DMS53 treated with DMSO at 0.1 percent for 48 hours (cell line): ENCODE data around the gene PFDN6.

ENCODE experiments used
- DNase-seq: peaks from one replicate; lab custom pipeline; 2025; ENCODE audit not compliant: unreplicated experiment; lab: John Stamatoyannopoulos, UW

The PFDN6 gene

DNA sequence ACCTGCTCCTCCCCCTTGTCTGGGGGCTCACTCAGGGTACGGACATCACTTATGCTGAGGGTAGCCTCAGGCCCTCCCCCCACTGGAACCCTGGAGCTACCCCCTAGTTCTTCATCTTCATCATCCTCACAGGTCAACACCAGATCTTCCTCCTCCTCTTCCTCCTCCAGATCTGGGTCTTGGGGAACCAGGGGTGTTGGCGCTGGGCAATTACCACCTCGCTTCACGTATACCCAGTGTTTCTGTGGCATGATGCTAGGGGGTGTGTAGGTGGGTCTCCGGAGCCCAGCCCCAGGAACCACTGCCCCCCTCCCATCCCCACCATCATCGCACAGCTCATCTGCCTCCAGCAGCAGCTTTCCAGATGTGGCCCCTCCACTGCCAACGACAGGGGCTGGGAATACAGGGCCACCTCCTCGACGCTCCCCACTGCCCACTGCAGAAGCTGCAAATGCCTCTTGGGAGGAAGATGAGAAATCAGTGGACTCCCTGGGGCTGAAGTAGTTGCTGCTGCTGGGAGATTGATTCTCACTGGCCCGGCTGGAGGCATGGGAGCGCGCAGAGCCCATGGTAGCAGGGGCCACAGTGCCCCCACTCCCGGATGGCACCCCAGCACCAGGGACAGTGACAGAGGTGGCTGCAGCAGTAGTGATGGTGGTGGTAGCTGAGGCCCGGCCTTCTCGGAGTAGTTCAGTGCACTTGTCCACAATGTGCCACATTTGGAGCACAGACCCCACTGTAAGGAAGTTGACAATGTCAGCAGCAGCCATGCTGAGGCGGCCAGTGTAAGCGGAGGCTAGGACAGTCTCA, 26.6 kb downstream of the PFDN6 start:
- DNase-seq: no peak

DNA sequence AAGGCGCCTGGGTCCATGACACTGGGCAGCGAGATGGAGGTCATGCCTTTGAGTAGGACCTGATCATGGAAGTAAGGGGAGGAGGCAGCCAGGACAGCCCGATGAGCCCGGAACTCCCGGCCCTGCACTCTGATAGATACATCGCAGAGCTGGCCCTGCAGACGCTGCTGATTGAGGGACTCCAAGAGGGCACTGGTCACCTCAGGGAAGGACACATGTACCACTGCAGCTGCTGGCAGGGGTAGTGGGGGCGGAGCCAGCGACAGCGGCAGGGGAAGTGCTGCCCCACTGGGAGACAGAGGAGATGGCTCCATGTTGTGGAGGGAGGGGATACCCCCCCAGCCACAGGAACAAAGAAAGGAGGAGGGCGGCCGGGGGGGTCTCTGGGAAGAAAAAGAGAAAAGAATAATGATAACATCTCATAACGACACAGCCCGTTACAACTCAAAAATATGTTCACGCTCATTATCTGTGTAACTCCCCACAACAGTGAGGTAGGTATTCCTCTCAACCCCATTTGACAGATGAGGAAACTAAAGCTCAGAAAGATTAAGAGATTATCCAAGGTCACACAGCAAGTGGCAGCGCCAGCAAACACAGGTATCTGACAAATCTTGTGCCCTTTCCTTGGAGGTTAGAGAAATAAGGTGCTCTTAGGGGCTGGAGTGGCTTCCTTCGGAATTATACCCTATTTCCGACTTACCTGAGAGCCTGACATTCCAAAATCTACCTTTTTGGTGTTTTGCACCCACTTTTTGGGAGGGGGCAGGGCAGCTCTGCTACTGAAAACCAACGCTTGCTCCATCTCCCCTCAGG, 27.4 kb downstream of the PFDN6 start:
- DNase-seq: no peak

DNA sequence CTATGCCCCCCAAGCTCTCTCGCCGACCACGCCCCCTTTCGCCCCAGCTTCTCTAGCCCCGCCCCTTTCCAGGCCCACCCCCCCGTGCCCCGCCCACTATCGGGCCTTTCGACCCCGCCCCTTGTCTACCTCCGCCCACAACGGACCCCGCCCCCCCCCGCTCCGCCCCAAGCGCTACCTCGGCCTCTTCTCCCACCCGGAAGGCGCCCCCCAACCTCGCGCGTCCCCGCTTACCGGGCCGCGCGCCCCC, 27.9 kb downstream of the PFDN6 start:
- DNase-seq: no peak

DNA sequence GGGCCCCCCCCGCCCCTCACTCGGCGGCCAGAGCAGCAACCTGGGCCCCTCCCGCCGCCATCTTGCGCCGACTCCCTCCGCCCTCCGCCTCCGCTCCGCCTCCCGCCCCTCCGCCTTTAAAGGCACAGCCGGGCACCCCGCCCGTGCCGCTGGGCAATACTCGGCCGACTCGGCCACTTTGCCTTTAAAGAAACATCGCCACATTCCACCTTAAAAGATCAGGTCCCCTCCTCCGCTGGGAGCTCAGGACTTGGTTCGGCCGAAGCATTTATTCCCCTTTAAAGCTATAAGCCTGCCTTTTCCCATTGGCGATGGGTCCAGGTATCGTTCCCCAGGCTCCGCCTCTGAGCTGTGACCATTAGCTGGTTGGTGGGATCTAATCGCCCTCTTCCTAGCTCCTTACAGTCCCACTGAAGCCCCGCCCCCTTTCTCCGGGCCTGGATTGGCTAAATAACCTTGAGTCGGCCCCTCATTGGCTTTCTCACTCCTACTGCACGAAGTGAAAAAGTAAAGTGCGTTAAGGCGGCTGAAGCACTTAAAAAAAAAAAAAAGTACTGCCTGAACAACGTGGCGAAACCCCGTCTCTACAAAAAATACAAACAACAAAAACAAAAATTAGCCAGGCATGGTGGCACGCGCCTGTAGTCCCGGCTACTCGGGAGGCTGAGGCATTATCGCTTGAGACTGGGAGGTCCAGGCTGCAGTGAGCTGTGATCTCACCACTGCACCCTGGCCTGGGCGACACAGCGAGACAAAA, 28.4 kb downstream of the PFDN6 start, which contains the start of gene ZBTB22:
Gene ZBTB22 (minus strand): TSS at position 76 of the 757 bp plus-strand sequence. CDS start 828 bp downstream, outside the sequence.
- peak; percentile 96 for DNase-seq

DNA sequence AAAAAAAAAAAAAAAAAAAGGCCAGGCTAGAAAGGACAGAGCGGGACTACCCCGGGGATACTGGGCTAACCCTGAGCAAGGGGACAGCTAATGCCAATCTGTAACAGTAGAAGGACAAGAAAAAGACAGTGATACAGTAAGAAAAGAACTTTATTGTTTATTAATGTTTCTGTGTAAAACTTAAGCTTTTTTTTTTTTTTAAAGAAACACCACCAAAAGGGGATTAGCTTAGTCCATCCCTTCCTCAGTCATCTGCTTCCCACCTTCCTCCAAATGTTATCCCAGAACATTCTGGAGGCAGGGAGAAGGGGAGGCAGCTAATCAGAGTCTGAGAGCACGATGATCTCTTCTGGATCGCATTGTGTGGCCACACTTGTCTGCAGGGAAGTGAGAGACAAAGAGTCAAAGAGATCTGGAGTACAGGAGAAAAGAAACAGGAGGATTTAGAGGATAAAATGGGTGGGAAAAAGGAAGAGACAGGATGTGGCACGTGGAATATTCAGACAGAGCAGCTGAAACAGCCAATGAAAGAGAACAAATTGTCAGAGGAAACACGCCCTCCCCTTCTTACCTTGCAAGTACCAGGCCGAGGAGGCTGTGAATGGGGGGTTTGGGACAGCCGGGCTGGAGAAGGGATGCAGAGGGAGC, 29.1 kb downstream of the PFDN6 start:
- DNase-seq: no peak

DNA sequence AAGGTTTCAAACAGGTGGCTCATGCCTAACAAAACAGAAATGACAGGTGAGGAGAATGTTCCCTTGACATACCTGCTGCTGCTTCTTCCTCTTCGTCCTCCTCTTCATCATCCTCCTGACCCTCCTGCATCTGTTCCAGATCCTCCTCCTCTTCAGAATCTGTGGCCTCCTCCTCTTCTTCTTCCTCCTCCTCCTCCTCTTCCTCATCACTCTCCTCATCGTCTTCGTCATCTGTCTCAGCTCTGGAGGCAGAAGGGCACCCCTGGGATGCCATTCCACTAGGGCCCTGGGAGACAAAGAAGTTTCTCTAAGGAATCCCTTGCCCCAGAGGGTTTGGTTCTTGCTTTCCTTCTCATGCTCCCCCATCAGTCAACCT, 30.5 kb downstream of the PFDN6 start:
- no peak for DNase-seq

DNA sequence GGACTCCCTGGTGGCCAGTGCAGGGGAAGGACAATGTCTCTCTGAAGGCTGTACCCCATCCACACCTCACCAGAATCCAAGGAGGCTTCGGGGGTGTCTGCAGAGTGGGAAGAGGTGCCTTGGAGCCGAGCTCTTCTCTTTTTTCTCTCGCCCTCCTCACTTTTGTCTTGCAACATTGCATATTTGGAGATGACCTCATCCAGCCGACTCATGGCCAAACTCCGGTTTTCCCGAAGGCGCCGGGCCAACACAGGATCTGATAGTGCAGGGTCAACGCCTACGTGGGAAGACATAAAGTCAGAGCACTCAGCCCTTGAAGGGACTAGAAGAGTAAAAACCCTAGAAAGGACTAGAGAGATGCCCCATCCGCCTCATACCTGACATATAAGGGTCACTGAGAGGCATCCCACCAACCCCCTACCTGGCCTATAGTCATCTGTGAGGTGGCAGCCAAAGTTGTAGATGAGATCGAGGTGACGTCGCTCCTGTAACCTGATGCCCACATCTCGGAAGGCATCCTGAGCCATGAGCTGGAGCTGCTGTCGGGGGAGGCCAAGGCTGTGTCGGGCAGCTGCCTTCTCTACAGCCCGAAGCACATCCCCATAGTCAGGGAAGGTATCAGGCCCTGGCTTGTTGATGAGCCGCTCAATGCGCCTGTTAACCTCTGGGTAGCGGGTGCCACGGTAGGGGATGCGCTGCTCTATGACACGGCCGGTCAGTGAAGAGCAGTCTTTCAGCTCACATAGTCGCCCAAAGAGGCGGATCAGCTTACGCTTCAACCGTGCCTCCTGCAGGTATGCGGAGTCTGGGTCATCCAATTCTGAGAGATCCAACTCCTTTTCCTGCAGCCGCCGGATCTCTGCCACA, 31.1 kb downstream of the PFDN6 start:
- no peak for DNase-seq

DNA sequence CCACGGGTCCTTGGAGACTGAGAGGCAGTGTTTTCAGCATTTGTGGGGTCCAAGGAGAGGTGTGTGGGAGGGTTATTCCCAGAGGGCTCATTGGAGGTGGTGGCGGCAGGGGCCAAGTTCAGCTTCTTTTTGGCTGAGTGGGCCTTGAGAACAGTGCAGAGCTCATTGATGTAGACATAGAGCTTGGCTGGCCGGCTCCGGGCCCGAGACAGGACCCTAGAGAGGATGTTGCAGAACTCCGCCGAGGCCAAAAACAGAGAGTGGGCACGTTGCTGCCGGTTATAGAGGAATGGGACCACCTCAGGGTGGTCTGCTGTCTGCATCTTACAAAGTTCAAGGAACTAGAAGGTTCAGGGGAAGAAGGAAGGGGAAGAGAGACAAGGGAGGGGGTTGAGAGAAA, 31.8 kb downstream of the PFDN6 start:
- no peak for DNase-seq

DNA sequence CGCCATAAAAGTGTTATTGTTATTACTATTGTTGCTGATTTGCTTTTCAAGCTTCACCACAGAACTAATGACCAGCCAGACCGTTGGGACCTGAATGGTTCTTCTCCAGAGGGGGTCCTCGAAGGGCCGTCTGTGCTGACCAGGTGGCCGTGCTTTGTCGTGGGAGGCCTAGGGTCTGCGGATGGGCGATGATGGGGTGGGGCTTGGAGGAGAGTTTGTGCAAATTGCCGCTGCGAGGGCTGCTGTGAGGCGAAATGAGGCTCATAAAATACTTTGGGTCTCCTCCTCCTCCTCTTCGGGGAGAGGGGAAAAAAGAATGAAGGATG, 34.2 kb downstream of the PFDN6 start:
- DNase-seq: no peak

DNA sequence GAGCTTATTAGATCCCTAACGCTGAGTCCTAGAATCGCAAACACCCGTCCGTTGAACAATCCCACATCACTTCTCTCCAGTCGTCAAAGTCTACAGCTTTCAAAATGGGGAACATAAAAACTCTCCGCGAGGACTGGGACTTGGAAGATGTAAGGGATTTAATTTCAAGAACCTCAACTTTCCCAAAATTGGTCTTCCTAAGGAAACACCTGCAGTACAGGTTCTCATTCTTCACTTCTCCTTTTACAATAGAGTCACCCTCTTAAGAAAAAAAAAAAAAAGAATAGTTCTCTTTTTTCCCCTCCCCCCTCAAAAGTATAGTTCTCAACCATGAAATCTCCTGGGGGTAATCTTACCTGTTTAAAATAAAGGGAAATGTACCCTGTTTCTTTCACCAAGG, 34.7 kb downstream of the PFDN6 start:
- DNase-seq: peak; percentile 33

DNA sequence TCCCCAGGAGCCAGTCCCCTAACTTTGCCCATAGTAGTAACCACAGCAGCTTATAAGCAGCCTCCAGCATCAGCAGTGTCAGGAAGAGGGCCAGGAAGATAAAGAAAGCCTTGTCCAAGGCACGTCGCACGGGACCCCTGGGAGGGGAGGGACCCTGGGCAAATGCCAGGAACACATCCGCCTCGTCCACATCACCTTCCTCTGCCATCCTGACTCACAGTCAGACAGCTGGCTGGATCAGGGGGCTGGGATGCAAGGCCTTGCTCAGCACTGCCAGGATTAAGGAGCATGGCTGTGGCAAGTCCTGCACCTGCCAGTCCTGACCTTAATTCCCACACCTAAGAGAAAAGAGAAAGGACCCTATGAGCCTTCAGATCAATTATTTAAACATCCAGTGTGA, 39.7 kb downstream of the PFDN6 start:
- DNase-seq: no peak

DNA sequence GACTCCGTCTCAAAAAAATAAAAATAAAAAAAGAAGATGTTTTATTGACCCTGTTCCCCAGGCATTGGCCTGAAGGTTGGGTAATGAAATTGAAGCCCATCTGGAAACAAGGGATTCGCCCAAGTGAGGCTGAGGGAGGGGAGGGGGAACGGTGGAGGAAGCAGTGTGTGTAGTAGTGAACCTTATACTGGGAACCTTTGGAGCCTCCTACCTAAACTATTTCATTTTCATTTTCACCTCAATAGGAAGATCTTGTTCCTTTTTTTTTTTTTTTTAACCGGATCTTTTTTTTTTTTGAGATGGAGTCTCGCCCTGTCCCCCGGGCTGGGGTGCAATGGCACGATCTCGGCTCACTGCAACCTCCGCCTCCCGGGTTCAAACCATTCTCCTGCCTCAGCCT, 41.3 kb downstream of the PFDN6 start:
- DNase-seq: no peak

DNA sequence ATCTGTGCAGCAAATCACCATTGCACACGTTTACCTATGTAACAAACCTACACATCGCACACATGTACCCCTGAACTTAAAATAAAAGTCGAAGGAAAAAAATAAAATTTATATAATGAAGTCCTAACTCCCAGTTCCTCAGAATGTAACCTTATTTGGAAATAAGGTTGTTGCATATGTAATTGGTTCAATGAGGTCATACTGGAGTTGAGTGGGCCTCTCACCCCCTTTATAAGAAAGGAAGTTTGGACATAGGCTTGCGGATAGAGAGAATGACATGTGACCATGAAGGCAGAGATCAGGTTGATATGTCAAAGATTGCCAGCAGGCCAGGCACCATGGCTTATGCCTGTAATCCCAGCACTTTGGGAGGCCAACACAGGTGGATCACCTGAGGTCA, 44.3 kb downstream of the PFDN6 start:
- no peak for DNase-seq

DNA sequence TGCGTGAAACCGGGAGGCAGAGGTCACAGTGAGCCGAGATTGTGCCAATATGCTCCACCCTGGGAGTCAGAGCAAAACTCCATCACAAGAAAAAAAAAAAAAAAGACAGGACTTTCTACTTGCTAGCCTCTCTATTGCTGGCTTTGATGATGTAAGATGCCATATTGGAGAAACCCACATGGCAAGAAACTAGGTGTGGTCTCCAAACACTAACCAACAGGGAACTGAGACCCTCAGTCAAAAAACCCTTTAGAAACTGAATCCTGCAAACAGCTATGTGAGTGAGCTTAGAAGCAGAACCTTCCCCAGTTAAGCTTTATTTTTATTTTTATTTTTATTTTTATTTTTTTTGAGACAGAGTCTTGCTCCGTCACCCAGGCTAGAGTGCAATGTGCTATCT, 46.5 kb downstream of the PFDN6 start:
- DNase-seq: no peak

DNA sequence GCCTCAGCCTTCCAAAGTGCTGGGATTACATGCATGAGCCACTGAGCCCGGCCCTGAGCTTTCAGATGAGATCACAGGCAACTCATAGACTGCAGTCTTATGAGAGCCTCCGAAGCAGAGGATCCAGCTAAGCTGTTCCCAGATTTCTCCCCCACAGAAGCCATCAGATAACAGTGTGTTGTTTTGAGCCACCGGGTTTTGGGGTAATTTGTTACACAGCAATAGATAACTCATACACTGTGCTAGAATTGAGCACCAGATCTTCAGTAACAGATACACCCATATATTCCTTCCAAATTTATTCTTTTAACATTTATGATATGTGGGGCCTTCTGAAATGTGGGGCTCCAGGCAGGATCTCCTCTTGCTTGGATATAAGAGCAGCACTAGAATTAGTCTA, 47.1 kb downstream of the PFDN6 start:
- DNase-seq: no peak

DNA sequence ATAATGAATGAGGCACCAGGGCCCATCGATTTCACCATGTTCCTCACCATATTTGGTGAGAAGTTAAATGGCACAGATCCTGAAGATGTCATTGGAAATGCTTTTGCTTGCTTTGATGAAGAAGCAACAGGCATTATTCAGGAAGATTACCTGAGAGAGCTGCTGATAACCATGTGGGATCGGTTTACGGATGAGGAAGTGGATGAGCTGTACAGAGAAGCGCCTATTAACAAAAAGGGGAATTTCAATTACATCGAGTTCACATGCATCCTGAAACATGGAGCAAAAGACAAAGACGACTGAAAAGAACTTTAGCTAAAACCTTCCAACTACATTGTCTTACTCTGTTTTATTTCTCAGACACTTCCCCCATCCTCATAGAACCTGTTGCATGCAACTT, 49.8 kb downstream of the PFDN6 start:
- DNase-seq: no peak
